Neuron (in vitro differentiated cells): Measurements from ENCODE around the gene CCT3.

Experiments used
- H2AFZ ChIP-seq: one replicate; pipeline ENCODE4 v1.6.1; 2013; ENCODE audit warnings: low read depth, mild to moderate bottlenecking, inconsistent platforms, low read length, moderate library complexity
- H3K27me3 ChIP-seq: one replicate; pipeline ENCODE4 v1.6.1; 2013; ENCODE audit warnings: low read length; ENCODE audit not compliant: insufficient read depth
- H3K36me3 ChIP-seq: one replicate; pipeline ENCODE4 v1.6.1; 2013; ENCODE audit warnings: low read length; ENCODE audit not compliant: insufficient read depth
- H3K4me1 ChIP-seq: one replicate; pipeline ENCODE4 v1.6.1; 2013; ENCODE audit warnings: low read length; ENCODE audit not compliant: insufficient read depth
- H3K4me3 ChIP-seq: 2 replicates; pipeline ENCODE4 v1.5.1; 2013; ENCODE audit warnings: mild to moderate bottlenecking, low read length, moderate library complexity
- H3K9me3 ChIP-seq: one replicate; pipeline ENCODE4 v1.6.1; 2013; ENCODE audit warnings: low read length

CCT3 gene

DNA sequence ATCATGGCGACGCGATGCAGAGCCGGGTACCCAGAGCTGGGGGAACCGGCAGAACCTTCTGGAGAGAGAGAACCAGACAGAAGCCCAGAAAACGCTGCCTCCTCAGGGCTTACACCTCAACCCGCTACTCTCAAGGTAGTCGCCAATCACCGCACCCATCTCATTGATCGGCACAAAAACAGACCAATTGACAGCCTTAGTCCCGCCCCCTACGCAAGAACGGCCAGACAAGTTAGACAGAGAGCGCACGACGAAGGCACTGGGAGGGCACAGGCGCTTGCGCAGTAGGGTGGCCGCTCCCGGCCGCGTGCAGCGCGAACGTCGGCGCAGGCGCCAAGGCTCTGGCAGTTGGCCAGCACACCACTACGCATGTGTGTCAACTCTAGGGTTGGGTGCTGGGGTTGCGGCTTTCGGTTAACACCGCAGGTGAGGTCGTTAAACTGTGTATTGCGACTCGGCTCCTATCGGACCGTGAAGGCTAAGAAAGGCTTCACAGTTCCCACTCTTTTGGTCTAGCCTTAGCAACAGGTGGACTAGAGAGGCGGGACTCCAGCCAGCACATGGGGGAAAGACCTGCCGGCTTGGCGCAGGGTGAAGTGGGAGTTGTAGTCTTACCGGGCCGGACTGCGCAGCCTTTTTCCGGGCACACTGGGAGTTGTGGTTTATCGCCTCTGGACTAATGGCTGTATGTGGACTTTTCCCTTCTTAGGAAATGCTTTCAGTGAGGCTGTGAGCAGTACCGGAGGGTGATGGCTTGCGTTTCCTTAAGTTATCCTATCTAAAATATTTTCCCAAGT is at the start of gene CCT3, which contains the start of gene TSACC:
Gene CCT3, minus strand, starts transcription at position 113 of the 797 bp plus-strand sequence. Its CDS starts 108 bp downstream, at position 5.
Gene TSACC, plus strand, starts transcription at position 347 of the 797 bp plus-strand sequence. CDS start 1,232 bp downstream, outside the sequence.
- Histone ChIP-seq H2AFZ (peak within 1 kb of the TSS; percentile 83), H3K4me1 (peaks cover 15% of the 10 kb centered on the region), H3K4me3 (peak within 1 kb of the TSS; percentile 69), H3K27me3 (no peaks in the 10 kb centered on the region), H3K36me3 (peaks cover 28% of the 10 kb centered on the region), H3K9me3 (no peaks in the 10 kb centered on the region)

DNA sequence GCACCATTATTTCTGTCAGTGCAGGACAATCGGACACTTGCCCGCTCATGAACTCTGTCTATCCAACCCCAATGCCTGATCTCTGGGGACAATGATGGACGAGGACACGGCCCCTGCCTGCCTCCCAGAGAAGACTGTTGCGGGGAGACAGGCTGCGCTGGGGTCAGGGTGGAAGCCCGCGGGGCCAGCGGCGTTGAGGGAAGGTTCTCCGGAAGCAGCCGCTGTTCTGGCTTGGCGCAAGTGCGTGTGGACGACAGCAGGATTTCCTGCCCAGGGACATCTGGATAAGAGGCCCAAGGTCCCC is 49.7 kb upstream of the CCT3 start:
- H3K36me3 ChIP-seq, result no peaks in the 10 kb centered on the region
- H3K9me3 ChIP-seq, result no peaks in the 10 kb centered on the region
- peak overlapping the region; percentile 25 for H2AFZ ChIP-seq
- peaks cover 63% of the 10 kb centered on the region for H3K27me3 ChIP-seq
- H3K4me3 ChIP-seq, result peak overlapping the region; percentile 38
- peaks cover 30% of the 10 kb centered on the region for H3K4me1 ChIP-seq

DNA sequence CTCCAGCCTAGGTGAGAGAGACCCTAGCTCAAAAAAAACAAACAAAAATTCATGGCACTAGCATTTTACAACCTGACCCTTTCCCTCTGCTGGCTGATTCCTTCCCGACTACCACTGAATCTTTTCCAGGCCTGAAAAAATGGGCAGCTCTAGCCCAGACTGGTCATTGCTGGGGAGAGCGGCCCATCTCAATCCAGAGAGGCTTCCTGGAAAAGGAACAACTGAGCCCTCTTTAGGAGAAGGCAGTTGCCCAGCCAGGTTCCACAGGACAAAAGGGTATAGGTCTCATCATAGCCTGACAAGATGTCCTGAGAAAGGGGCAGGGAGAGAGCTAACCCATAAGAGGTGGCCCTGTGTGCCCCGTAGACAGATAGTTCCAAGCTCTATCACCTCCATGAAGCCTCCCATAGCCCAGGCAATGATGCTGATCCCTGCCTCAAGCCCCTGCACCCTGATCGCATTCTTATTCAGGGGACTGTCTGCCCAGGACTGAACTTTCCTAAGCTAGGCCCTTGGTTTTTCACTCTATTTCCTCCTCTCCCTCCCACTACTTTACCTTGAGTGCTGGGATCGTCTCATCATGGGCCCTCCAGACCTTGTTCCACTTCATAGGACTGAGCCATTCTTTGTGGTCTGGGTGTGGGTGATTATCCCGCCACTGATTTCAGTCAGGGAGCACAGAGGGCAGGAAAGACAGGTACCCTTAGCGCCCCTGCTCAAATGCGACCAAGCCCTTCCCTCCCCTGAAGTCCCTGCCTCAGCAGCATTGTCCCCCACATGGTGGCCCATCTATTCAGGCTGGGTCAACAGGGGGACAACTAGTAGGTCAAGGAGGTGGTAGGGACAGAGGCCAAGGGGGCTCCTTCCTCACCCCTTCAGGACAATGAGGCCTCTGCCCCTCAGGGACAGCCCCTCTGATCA is 49.1 kb upstream of the CCT3 start:
- Histone ChIP-seq H3K9me3 (no peaks in the 10 kb centered on the region), H3K27me3 (peaks cover 67% of the 10 kb centered on the region), H3K36me3 (no peaks in the 10 kb centered on the region), H3K4me1 (peaks cover 24% of the 10 kb centered on the region), H3K4me3 (peak overlapping the region; percentile 38), H2AFZ (no peak overlapping the region)

DNA sequence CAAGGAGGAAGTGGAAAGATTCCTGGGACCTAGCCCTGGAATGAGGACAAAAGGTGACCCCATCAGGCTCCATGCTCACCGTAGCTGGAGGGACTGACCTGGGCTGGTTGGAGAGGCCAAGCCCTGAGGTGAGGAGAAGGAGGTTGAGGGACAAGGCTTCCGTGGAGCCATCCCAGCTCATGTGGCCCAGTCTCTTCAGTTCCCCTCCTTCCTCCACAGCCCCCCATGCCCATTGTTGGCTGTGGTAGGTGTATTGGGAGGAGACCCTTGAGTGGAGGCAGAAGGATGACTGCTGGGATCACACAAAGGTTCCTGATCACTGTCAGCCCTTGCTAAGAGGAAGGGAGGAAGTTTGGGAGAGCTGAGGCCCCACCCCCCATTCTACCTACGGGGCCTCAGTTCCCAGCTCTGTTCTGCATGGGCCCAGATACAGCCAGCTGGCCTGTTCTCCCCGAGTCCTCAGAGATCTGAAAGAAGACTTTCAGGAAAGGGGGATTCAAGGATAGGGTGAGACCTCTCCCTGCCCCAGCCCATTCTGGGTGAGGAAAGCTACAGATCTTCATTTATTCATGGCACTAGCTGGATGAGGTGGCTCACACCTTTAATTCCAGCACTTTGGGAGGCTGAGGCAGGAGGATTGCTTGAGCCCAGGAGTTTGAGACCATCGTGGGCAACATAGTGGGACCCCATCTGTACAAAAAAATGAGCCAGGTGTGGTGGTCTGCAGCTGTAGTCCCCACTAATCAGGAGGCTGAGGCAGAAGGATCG is 48.2 kb upstream of the CCT3 start:
- Histone ChIP-seq H2AFZ (no peak overlapping the region), H3K4me1 (peaks cover 20% of the 10 kb centered on the region), H3K4me3 (no peak overlapping the region), H3K27me3 (peaks cover 61% of the 10 kb centered on the region), H3K36me3 (no peaks in the 10 kb centered on the region), H3K9me3 (no peaks in the 10 kb centered on the region)

DNA sequence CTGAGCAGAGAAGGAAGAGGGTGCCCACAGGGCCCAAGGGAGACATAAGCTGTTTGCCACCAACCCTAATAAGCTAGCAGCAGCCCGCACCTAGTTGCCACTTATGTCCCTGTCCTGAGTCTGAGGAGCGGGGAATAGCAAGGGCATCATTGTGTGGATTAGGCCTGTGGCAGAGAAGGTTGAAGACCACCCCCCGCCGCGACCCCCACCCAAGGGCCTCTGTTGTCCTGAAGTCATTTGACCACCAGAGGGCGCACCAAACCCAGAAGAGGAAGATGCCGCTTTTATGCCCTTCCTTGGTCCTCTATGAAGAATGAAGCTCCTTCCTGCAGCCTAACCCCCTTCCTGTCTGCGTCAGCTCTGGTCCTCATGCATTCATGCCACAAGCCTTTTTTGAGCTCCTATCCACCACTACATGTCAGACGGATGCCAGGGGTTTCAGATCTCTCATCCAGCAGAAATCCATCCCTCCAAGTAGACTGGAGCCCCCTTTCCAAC is 47.5 kb upstream of the CCT3 start:
- Histone ChIP-seq H3K4me3 (no peak overlapping the region), H2AFZ (no peak overlapping the region), H3K27me3 (peaks cover 58% of the 10 kb centered on the region), H3K4me1 (peaks cover 20% of the 10 kb centered on the region), H3K9me3 (no peaks in the 10 kb centered on the region), H3K36me3 (no peaks in the 10 kb centered on the region)

DNA sequence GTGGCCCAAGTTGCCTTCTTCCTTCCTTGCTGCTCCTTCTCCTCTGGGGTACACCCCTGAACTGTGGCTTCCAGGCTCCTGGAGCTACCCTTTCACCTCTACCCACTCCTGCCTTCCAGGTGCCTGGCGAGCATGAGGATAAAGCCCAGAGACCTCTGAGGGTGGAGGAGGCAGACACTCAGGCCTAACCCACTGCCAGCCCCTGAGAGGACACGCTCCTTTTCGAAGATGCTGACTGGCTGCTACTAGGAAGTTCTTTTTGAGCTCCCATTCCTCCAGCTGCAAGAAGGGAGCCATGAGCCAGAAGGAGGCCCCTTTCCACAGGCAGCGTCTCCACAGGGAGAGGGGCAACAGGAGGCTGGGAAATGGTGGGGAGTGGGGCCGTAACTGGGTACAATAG is 46.6 kb upstream of the CCT3 start:
- H2AFZ ChIP-seq, result no peak overlapping the region
- no peaks in the 10 kb centered on the region for H3K36me3 ChIP-seq
- peaks cover 20% of the 10 kb centered on the region for H3K4me1 ChIP-seq
- H3K4me3 ChIP-seq, result no peak overlapping the region
- H3K27me3 ChIP-seq, result peaks cover 48% of the 10 kb centered on the region
- H3K9me3 ChIP-seq, result no peaks in the 10 kb centered on the region

DNA sequence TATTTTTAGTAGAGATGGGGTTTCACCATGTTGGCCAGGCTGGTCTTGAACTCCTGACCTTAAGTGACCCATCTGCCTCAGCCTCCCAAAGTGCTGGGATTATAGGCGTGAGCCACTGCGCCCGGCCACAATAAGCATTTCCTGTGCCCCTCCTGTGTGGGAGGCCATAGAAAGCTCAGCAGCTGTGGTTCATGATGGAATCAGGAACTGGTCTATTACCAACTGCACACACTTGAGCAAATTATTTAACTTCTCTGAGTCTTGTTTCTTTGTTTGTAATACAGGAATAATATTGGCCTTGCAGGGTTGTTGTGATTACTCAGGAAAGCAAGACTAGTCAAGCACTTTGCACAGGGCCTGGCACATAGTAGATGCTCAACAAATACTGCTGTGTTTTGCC is 45.9 kb upstream of the CCT3 start:
- Histone ChIP-seq H2AFZ (no peak overlapping the region), H3K9me3 (no peaks in the 10 kb centered on the region), H3K27me3 (peaks cover 42% of the 10 kb centered on the region), H3K4me3 (no peak overlapping the region), H3K4me1 (peaks cover 18% of the 10 kb centered on the region), H3K36me3 (no peaks in the 10 kb centered on the region)

DNA sequence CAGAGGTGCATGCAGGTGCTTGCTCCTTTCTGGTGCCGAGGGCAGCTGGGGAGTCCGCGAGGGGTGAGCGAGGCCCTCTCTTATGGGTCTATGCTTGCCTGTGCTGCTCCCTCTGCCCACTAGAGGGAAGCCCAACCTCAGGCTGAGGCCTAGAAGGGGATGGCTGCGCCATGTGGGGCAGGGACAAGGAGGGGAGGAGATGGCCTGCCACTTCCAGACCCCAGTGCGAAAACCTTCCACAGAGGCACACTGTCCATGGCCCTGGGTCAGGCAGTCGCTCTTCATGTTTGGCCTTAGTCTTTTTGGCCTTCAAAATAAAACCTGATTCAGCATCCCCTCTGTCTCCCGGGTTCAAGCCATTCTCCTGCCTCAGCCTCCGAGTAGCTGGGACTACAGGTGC is 44.9 kb upstream of the CCT3 start:
- no peak overlapping the region for H3K4me3 ChIP-seq
- no peaks in the 10 kb centered on the region for H3K36me3 ChIP-seq
- peaks cover 11% of the 10 kb centered on the region for H3K4me1 ChIP-seq
- no peaks in the 10 kb centered on the region for H3K9me3 ChIP-seq
- H3K27me3 ChIP-seq, result peaks cover 41% of the 10 kb centered on the region
- no peak overlapping the region for H2AFZ ChIP-seq

DNA sequence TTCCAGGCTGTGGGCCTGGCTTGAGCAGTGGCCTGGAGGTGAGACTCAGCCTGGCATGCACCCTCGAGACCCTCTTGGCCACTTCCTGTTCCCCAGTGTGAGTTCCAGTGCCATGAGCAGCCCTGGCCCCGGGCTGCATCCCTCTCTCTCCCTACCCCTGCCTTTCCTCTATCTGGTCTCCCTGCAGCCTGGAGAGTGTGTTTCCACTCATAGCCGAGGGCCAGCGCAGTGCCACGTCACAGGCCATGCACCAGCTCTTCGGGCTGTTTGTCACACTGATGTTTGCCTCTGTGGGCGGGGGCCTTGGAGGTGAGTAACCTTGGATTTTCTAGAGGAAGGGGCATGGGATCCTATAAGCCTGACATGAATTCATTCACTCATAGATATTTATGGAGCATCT is 44.5 kb upstream of the CCT3 start:
- no peak overlapping the region for H2AFZ ChIP-seq
- H3K9me3 ChIP-seq, result no peaks in the 10 kb centered on the region
- peaks cover 6% of the 10 kb centered on the region for H3K4me1 ChIP-seq
- peaks cover 44% of the 10 kb centered on the region for H3K27me3 ChIP-seq
- H3K36me3 ChIP-seq, result no peaks in the 10 kb centered on the region
- H3K4me3 ChIP-seq, result no peak overlapping the region

DNA sequence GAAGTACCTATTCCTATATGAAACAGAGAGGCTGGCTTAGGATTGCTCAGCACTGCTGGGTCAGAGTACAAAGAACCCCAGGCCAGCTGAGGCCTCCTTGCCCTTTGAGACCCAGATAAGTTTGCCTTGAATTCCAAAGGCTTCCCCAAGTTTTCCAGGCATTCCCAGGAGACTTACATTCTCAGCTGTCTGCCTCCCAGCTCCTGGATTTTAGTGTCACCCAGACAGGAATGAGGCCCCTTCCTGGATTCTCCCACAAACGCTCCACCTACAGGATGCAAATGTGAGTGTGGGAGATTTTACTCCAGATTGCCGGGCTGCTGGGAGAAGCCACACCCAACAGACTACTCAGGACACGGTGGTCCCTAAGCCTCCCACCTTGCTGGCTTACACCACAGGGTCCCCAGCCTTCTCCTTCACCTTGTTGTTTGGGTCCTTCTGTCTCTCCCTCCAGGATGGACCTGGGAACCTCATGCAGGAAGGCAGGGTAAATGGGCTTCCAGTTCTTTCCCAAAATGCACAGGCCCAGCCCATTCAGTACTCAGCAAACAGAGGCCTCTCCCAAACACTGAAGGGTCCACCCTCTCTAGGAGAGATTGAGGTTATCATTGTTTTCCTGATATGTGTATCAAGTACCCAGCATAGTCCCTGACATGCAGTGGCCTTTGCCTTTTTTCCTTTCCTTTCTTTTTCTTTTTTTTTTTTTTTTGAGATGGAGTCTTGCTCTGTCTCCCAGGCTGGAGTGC is 41.5 kb upstream of the CCT3 start:
- Histone ChIP-seq H3K9me3 (no peaks in the 10 kb centered on the region), H2AFZ (no peak overlapping the region), H3K36me3 (no peaks in the 10 kb centered on the region), H3K4me3 (no peak overlapping the region), H3K4me1 (no peaks in the 10 kb centered on the region), H3K27me3 (peaks cover 31% of the 10 kb centered on the region)

DNA sequence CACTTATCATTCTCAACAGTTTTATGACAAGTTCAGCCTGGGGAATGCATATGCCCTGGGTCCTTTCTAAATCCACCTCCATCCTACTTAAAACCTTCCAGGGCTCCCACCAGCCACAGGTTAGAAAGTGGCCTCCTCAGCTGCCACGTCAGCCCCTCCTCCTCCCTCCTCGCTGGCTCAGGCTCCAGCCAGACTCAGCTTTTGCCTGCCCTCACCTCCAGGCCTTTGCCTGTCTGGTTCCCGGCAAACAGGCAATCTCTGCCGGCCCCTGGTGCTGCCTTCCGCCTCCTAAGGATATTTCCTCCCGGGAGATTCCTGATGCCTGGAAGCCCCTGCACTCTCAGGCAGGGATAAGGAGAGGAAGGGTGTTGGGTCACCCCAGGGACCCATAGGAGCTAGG is 40.5 kb upstream of the CCT3 start:
- H2AFZ ChIP-seq, result no peak overlapping the region
- H3K9me3 ChIP-seq, result no peaks in the 10 kb centered on the region
- H3K4me3 ChIP-seq, result no peak overlapping the region
- H3K27me3 ChIP-seq, result peaks cover 30% of the 10 kb centered on the region
- H3K36me3 ChIP-seq, result no peaks in the 10 kb centered on the region
- H3K4me1 ChIP-seq, result no peaks in the 10 kb centered on the region
